ENCODE measurements around the gene ANKMY1. TPM values are rescaled to one million over a fixed set of nuclear protein-coding genes. Genes with fewer than 3 reads are reported as not detected.

Gene ANKMY1
- polyA plus RNA-seq, 1 experiment, result 2.9 TPM

- DNase-seq (ENCODE audit: low read depth, low spot score), result no peak
- CTCF ChIA-PET, result interaction anchor here (1.0 to 1.1 kb wide), 2 partner anchors 46 to 320 kb away, joined by 4 to 5 read pairs; no protein-coding TSS in a partner anchor
- Histone ChIP-seq H3K27me3 (ENCODE audit: control insufficient read depth, insufficient read depth, low read length) (peaks cover 2% of the 10 kb centered on the region), H3K4me3 (ENCODE audit: low read depth, low read length) (peak overlapping the region; percentile 13), H3K9me3 (ENCODE audit: control insufficient read depth, insufficient read depth, low read length) (peaks cover 37% of the 10 kb centered on the region), H3K27ac (ENCODE audit: low read depth, low read length) (no peak overlapping the region)
- POLR2A ChIA-PET, result no interaction called here
- TF ChIP-seq, protein P1, sequence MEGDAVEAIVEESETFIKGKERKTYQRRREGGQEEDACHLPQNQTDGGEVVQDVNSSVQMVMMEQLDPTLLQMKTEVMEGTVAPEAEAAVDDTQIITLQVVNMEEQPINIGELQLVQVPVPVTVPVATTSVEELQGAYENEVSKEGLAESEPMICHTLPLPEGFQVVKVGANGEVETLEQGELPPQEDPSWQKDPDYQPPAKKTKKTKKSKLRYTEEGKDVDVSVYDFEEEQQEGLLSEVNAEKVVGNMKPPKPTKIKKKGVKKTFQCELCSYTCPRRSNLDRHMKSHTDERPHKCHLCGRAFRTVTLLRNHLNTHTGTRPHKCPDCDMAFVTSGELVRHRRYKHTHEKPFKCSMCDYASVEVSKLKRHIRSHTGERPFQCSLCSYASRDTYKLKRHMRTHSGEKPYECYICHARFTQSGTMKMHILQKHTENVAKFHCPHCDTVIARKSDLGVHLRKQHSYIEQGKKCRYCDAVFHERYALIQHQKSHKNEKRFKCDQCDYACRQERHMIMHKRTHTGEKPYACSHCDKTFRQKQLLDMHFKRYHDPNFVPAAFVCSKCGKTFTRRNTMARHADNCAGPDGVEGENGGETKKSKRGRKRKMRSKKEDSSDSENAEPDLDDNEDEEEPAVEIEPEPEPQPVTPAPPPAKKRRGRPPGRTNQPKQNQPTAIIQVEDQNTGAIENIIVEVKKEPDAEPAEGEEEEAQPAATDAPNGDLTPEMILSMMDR (IDR thresholded peaks at IDR 0.05; ENCODE audit: low read depth, low read length), result peak; percentile 21; the same call in 1 of the 2 replicates
Measured at GRCh38 chr2:240520130-240520973, 37.4 kb downstream of the ANKMY1 start.

DNA sequence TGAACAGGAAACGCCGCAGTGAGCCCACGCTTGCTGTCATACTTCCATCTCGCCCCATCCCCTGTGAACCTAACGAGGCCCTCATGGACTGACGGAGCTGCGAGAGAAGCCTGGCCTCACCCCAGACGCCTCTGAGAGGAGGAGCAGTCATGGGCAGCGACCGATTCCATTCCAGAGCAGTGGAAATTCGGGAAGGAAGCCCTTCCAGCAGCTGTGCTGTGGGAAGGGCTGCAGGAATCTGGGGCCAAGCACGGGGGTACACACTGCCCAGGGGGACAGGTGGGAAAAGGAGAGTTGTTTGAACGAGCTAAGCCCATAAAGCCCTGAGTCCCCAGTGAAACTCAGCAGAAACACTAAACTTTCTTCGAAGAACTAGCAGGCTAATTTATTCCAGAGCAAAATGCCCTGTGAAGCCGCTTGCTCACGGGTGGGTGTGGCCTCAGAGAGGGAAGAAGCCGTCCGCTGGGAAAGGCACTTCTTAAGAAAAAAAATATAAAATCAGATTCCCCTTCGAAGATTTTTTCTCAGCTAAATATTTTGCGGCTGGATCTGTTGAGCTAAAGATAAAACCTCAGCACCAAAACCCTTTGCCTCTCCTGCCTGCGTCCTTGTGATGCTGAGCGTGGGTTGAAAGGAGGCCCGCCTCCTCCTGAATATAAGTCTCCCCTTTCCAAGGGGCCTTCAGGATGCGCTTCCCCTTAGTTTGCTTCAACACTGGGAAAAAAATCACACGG, 38.2 kb downstream of the ANKMY1 start:
- peaks cover 2% of the 10 kb centered on the region for H3K27me3 ChIP-seq (ENCODE audit: control insufficient read depth, insufficient read depth, low read length)
- no peak overlapping the region for H3K27ac ChIP-seq (ENCODE audit: low read depth, low read length)
- ChIA-PET POLR2A (interaction anchor here (0.5 kb wide), 1 partner anchor 212 kb away, joined by 5 read pairs; no protein-coding TSS in a partner anchor), CTCF (interaction anchor here (1.0 to 1.1 kb wide), 2 partner anchors 46 to 321 kb away, joined by 4 to 5 read pairs; no protein-coding TSS in a partner anchor)
- DNase-seq (ENCODE audit: low read depth, low spot score), result no peak
- peaks cover 29% of the 10 kb centered on the region for H3K9me3 ChIP-seq (ENCODE audit: control insufficient read depth, insufficient read depth, low read length)
- TF ChIP-seq, protein P1 (IDR thresholded peaks at IDR 0.05; ENCODE audit: low read depth, low read length), result no peak
- peak overlapping the region; percentile 29 for H3K4me3 ChIP-seq (ENCODE audit: low read depth, low read length)

DNA sequence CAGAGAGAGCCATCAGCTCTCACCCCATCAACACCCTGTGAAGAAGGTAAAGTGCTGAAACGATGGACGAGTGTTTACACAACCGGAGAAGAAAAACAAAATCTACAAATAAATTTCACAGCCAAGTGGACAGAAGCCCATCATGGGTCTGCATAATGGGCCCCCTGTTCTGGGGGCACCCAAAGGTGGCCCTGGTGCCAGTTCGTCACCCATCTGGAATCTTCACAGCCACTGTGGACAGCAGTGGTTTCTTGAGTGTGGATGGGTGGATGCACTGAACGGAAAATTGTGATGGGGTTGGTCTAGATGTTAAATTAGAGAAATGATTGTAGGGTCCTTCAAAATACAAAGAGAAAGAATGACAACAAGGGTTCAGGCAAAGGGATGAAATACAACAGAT, 38.8 kb downstream of the ANKMY1 start:
- H3K27ac ChIP-seq (ENCODE audit: low read depth, low read length), result no peak overlapping the region
- ChIA-PET POLR2A (no interaction called here), CTCF (interaction anchor here (1.1 kb wide), 1 partner anchor 322 kb away, joined by 5 read pairs; no protein-coding TSS in a partner anchor)
- TF ChIP-seq, protein P1 (IDR thresholded peaks at IDR 0.05; ENCODE audit: low read depth, low read length), result no peak
- H3K9me3 ChIP-seq (ENCODE audit: control insufficient read depth, insufficient read depth, low read length), result peaks cover 24% of the 10 kb centered on the region
- no peak overlapping the region; the same call in 1 of the 2 replicates for H3K4me3 ChIP-seq (ENCODE audit: low read depth, low read length)
- H3K27me3 ChIP-seq (ENCODE audit: control insufficient read depth, insufficient read depth, low read length), result peaks cover 2% of the 10 kb centered on the region
- DNase-seq (ENCODE audit: low read depth, low spot score), result no peak

GRCh38 chr2:240517342-240517741, 40.4 kb downstream of the ANKMY1 start:
- Histone ChIP-seq H3K27me3 (ENCODE audit: control insufficient read depth, insufficient read depth, low read length) (peaks cover 2% of the 10 kb centered on the region), H3K4me3 (ENCODE audit: low read depth, low read length) (no peak overlapping the region), H3K9me3 (ENCODE audit: control insufficient read depth, insufficient read depth, low read length) (peaks cover 11% of the 10 kb centered on the region), H3K27ac (ENCODE audit: low read depth, low read length) (no peak overlapping the region)
- POLR2A ChIA-PET, result no interaction called here
- DNase-seq (ENCODE audit: low read depth, low spot score), result no peak
- TF ChIP-seq, protein P1 (IDR thresholded peaks at IDR 0.05; ENCODE audit: low read depth, low read length), result no peak
- CTCF ChIA-PET, result interaction anchor here (1.1 to 1.4 kb wide), 3 partner anchors 49 to 323 kb away, joined by 4 to 7 read pairs (median 5); no protein-coding TSS in a partner anchor

All from AG04450 (cell line).